Activated naive CD4-positive, alpha-beta T cell treated with anti-CD3 and anti-CD28 coated beads for 36 hours (primary cell): ENCODE results near the gene AHCYL1. TPM values are rescaled to one million over a fixed set of nuclear protein-coding genes. Genes with fewer than 3 reads are reported as not detected.
A peak's percentile ranks its signal among the peaks of the same experiment; 100 is the strongest.

ENCODE experiments used
- CTCF ChIA-PET: fragments of 350-600 bp; sonication (Branson Sonifier 250); formaldehyde crosslinking; loops from one replicate; lab custom pipeline; 2021; ENCODE audit warnings: antibody characterized with exemption; lab: Charles Lee
- DNase-seq: peaks from one replicate; pipeline ENCODE4 v3.0.0-alpha.2; 2020
- H3K27ac Mint-ChIP-seq: one replicate; pipeline ENCODE4 v1.8.0; 2021; ENCODE audit warnings: mild to moderate bottlenecking, mixed read lengths
- H3K27me3 Mint-ChIP-seq: one replicate; pipeline ENCODE4 v1.8.0; 2021; ENCODE audit warnings: low read depth, mixed read lengths
- H3K36me3 Mint-ChIP-seq: one replicate; pipeline ENCODE4 v1.8.0; 2021; ENCODE audit warnings: low read depth, mixed read lengths
- H3K4me1 Mint-ChIP-seq: one replicate; pipeline ENCODE4 v1.8.0; 2021; ENCODE audit warnings: low read depth, mixed read lengths
- H3K4me3 Mint-ChIP-seq: one replicate; pipeline ENCODE4 v1.8.0; 2021; ENCODE audit warnings: mild to moderate bottlenecking, moderate library complexity, mixed read lengths
- H3K9me3 Mint-ChIP-seq: one replicate; pipeline ENCODE4 v1.8.0; 2021; ENCODE audit warnings: mixed read lengths
- intact Hi-C: fragments of 100-400 bp; cut with micrococcal nuclease; formaldehyde crosslinking; loops from one replicate; pipeline ENCODE4 v1.15.1; 2023
- total RNA-seq, 2 experiments: library from RNA; stranded (reverse); gene quantifications; one replicate each; pipeline ENCODE4 v1.2.3, GENCODE V29; 2021

AHCYL1 gene
- total RNA-seq, 2 experiments from 2014 or later: 70.0 to 75.1 TPM

DNA sequence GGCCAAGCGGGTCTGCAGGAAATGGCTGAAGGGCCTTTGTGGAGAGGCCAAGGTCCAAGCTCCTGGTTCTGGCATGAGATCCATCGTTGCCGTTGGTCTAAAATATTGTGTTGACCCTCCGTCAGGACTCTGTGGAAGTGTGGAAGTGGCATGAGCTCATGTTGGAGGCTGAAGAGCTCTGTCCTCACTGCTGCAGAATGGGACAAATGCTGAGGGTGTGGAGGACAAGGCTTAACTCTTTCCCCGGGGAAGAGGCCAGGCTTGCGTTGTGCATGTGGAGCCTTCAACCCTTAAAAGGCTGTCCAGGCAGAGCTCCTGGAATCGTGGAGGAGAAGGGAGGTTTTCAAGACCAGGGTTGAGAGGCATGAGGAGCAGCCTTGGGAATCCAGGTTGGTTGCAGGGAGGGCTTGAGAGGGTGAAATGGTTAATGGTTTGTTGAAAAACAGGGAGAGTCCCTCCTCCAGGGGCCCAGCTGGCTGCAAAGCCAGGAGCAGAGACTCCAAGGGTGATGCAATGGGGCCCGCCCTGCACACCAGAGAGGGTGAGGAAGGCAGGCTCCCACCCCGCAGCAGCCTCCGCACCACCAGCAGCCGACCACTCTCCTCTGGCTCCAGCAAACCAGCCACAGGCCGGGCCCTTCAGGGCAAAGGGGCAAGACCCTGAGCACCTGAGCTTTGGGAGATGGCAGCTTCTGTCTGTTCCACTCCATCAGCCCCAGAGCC lies 6.7 kb upstream of the AHCYL1 start:
- Mint-ChIP-seq H3K4me1 (no peaks in the 10 kb centered on the region), H3K36me3 (no peaks in the 10 kb centered on the region), H3K27ac (no peak overlapping the region), H3K4me3 (no peak overlapping the region), H3K9me3 (no peaks in the 10 kb centered on the region), H3K27me3 (no peaks in the 10 kb centered on the region)
- DNase-seq: no peak
- intact Hi-C loops: no loop called here
- CTCF ChIA-PET: interaction anchor here (1.7 to 15.9 kb wide), 2 partner anchors 196 to 338 kb away, joined by 6 to 622 read pairs; no protein-coding TSS in a partner anchor

- Mint-ChIP-seq H3K9me3 (no peaks in the 10 kb centered on the region), H3K27me3 (no peaks in the 10 kb centered on the region), H3K4me1 (no peaks in the 10 kb centered on the region), H3K4me3 (no peak overlapping the region), H3K36me3 (no peaks in the 10 kb centered on the region), H3K27ac (no peak overlapping the region)
- intact Hi-C loops: no loop called here
- no peak for DNase-seq
- CTCF ChIA-PET: interaction anchor here (0.7 to 15.9 kb wide), 3 partner anchors 115 to 339 kb away, joined by 3 to 622 read pairs (median 6); no protein-coding TSS in a partner anchor
These were observed 5.6 kb upstream of the AHCYL1 start for GRCh38 chr1:109978761-109979488.

DNA sequence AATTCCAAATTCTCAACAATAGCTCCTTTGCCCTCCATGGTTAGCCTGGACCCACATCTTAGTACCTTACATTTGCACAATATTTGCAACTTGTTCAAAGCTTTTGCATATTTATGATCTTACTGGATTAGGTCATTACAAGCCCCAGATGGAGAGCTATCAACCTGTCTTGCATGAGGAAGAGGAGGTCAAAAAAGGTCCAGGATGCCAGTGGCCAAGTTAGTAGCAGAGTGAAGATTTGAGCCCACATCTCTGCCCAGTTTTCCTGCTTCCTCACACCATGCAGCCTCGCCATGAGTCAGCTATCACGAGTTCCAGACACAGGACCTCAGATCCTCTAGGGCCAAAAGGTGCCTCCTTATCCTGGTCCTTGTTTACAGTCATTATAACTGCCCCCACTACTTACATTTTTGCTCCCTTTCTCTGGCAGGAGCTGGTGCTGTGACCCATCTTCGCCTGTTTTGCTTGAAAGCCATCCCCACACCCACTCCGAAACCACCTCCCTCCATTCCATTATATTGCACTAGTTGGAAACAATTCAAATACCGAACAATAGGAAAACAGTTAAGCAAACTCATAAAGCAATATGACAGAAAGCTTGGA lies 5.0 kb upstream of the AHCYL1 start:
- Mint-ChIP-seq H3K36me3 (peaks cover under 1% of the 10 kb centered on the region), H3K4me1 (no peaks in the 10 kb centered on the region), H3K27ac (no peak overlapping the region), H3K9me3 (no peaks in the 10 kb centered on the region), H3K27me3 (no peaks in the 10 kb centered on the region), H3K4me3 (no peak overlapping the region)
- CTCF ChIA-PET: interaction anchor here (0.6 to 15.9 kb wide), 5 partner anchors 115 to 434 kb away, joined by 3 to 622 read pairs (median 3); no protein-coding TSS in a partner anchor
- DNase-seq: no peak
- intact Hi-C loops: loop anchor here (5.0 to 10.0 kb wide), 3 partner anchors 187 to 555 kb away; partner anchors contain the start of genes ATXN7L2 and PSMA5

- Mint-ChIP-seq H3K9me3 (no peaks in the 10 kb centered on the region), H3K4me1 (peaks cover 1% of the 10 kb centered on the region), H3K27ac (no peak overlapping the region), H3K4me3 (no peak overlapping the region), H3K36me3 (peaks cover 2% of the 10 kb centered on the region), H3K27me3 (no peaks in the 10 kb centered on the region)
- intact Hi-C loops: loop anchor here (5.0 to 10.0 kb wide), 3 partner anchors 188 to 556 kb away; partner anchors contain the start of genes ATXN7L2 and PSMA5
- DNase-seq: peak; percentile 41
- CTCF ChIA-PET: interaction anchor here (0.6 to 15.9 kb wide), 5 partner anchors 93 to 435 kb away, joined by 3 to 622 read pairs (median 3); no protein-coding TSS in a partner anchor
These were observed 4.1 kb upstream of the AHCYL1 start for GRCh38 chr1:109980324-109981003.

GRCh38 chr1:109981004-109981335 lies 3.6 kb upstream of the AHCYL1 start:
- Mint-ChIP-seq H3K36me3 (peaks cover 2% of the 10 kb centered on the region), H3K4me3 (no peak overlapping the region), H3K27ac (no peak overlapping the region), H3K9me3 (no peaks in the 10 kb centered on the region), H3K27me3 (no peaks in the 10 kb centered on the region), H3K4me1 (peaks cover 6% of the 10 kb centered on the region)
- intact Hi-C loops: loop anchor here (5.0 to 10.0 kb wide), 3 partner anchors 189 to 556 kb away; partner anchors contain the start of genes ATXN7L2 and PSMA5
- DNase-seq: no peak
- CTCF ChIA-PET: interaction anchor here (0.8 to 15.9 kb wide), 3 partner anchors 93 to 340 kb away, joined by 3 to 622 read pairs (median 4); no protein-coding TSS in a partner anchor

- Mint-ChIP-seq H3K9me3 (no peaks in the 10 kb centered on the region), H3K27ac (no peak overlapping the region), H3K4me1 (peaks cover 28% of the 10 kb centered on the region), H3K36me3 (peaks cover 4% of the 10 kb centered on the region), H3K27me3 (no peaks in the 10 kb centered on the region), H3K4me3 (no peak overlapping the region)
- intact Hi-C loops: loop anchor here (1.0 to 10.0 kb wide), 10 partner anchors 21 to 559 kb away; partner anchors contain the start of genes ATXN7L2, CSF1, PSMA5 and STRIP1
- CTCF ChIA-PET: interaction anchor here (0.7 to 15.9 kb wide), 42 partner anchors 7 to 454 kb away, joined by 3 to 622 read pairs (median 6); partner anchors contain the start of genes GNAI3, GSTM4 and STRIP1
- no peak for DNase-seq
These were observed 980 bp upstream of the AHCYL1 start for GRCh38 chr1:109983380-109984189.

- Mint-ChIP-seq H3K36me3 (peaks cover 4% of the 10 kb centered on the region), H3K27me3 (no peaks in the 10 kb centered on the region), H3K4me3 (peak overlapping the region; percentile 97), H3K4me1 (peaks cover 28% of the 10 kb centered on the region), H3K9me3 (no peaks in the 10 kb centered on the region), H3K27ac (no peak overlapping the region)
- intact Hi-C loops: loop anchor here (1.0 to 10.0 kb wide), 10 partner anchors 20 to 559 kb away; partner anchors contain the start of genes ATXN7L2, CSF1, PSMA5 and STRIP1
- no peak for DNase-seq
- CTCF ChIA-PET: interaction anchor here (0.7 to 15.9 kb wide), 48 partner anchors 8 to 769 kb away, joined by 3 to 622 read pairs (median 5); partner anchors contain the start of genes GNAI3, GSTM4 and STRIP1
These were observed 442 bp upstream of the AHCYL1 start for GRCh38 chr1:109984190-109984455.

- peak overlapping the region; percentile 97 for H3K4me3 Mint-ChIP-seq
- CTCF ChIA-PET: interaction anchor here (0.6 to 15.9 kb wide), 29 partner anchors 9 to 455 kb away, joined by 3 to 622 read pairs (median 10); partner anchors contain the start of genes GNAI3 and GSTM4
- intact Hi-C loops: loop anchor here (1.0 to 10.0 kb wide), 3 partner anchors 9 to 561 kb away; partner anchors contain the start of genes CSF1 and PSMA5
- peaks cover 31% of the 10 kb centered on the region for H3K4me1 Mint-ChIP-seq
- no peak for DNase-seq
- no peaks in the 10 kb centered on the region for H3K9me3 Mint-ChIP-seq
- peak overlapping the region; percentile 83 for H3K27ac Mint-ChIP-seq
- H3K27me3 Mint-ChIP-seq: no peaks in the 10 kb centered on the region
- peaks cover 4% of the 10 kb centered on the region for H3K36me3 Mint-ChIP-seq
These were observed 885 bp downstream of the AHCYL1 start for GRCh38 chr1:109985247-109986053.

- Mint-ChIP-seq H3K27me3 (no peaks in the 10 kb centered on the region), H3K4me1 (peaks cover 33% of the 10 kb centered on the region), H3K36me3 (peaks cover 6% of the 10 kb centered on the region), H3K9me3 (no peaks in the 10 kb centered on the region), H3K27ac (no peak overlapping the region), H3K4me3 (peak overlapping the region; percentile 97)
- no peak for DNase-seq
- intact Hi-C loops: loop anchor here (10.0 kb wide), 1 partner anchor 561 kb away; the partner anchor contains the start of gene PSMA5
- CTCF ChIA-PET: interaction anchor here (0.9 to 15.9 kb wide), 6 partner anchors 8 to 437 kb away, joined by 3 to 622 read pairs (median 14); partner anchors contain the start of gene GNAI3
These were observed 1.5 kb downstream of the AHCYL1 start for GRCh38 chr1:109986054-109986444.

DNA sequence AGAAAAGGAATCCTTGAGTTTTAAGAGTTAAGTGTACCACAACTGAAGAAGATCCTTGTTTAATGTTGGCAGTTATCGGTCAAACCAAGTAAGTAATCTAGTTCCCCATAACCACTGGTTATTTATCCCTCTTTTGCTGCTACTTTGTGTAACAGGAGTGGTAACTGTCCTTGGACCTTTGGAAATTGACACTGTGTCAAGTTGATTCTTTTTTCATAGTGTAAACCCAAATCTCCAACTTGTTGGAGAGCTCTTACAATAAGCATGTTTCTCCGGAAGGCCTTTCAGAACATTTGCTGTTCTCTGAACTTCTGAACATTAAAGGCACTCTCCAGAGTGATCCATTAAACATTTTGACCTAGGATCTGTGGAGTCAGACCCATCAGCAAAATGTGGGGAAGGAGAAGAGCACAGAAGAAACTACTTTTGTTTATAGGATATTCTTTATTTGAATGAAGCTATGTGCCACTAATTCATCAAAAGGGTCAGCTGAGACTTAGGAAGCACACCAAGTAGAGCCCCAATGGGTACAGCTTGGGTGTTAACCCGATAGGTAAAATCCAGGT lies 3.9 kb downstream of the AHCYL1 start:
- no peak overlapping the region for H3K4me3 Mint-ChIP-seq
- CTCF ChIA-PET: interaction anchor here (15.9 kb wide), 1 partner anchor 206 kb away, joined by 622 read pairs; no protein-coding TSS in a partner anchor
- peaks cover 6% of the 10 kb centered on the region for H3K36me3 Mint-ChIP-seq

More for the DNA sequence above, 3.9 kb downstream of the AHCYL1 start:
- intact Hi-C loops: loop anchor here (10.0 kb wide), 1 partner anchor 564 kb away; the partner anchor contains the start of gene PSMA5
- Mint-ChIP-seq H3K27me3 (no peaks in the 10 kb centered on the region), H3K27ac (no peak overlapping the region), H3K9me3 (no peaks in the 10 kb centered on the region), H3K4me1 (peaks cover 40% of the 10 kb centered on the region)
- DNase-seq: no peak
